ENCODE data around the gene RAB19.

- TF ChIP-seq CTCF (IDR thresholded peaks at IDR 0.05) = no peak
- TF ChIP-seq POLR2A (IDR thresholded peaks at IDR 0.05) = no peak
Observed at GRCh38 chr7:140463111-140463510, 59.3 kb downstream of the RAB19 start.
